Ishikawa (cell line): ENCODE data around the gene FKBP9.

Experiments used
- CEBPB ChIP-seq: IDR thresholded peaks from 2 replicates; pipeline ENCODE4 v1.6.1; 2012
- CREB1 ChIP-seq: IDR thresholded peaks from 2 replicates; pipeline ENCODE4 v1.6.1; 2012; ENCODE audit warnings: low read depth
- EGR1 ChIP-seq: IDR thresholded peaks from 2 replicates; pipeline ENCODE4 v1.6.1; 2012
- EP300 ChIP-seq: IDR thresholded peaks from 2 replicates; pipeline ENCODE4 v1.6.1; 2012; ENCODE audit warnings: borderline replicate concordance
- FOXM1 ChIP-seq: IDR thresholded peaks from 2 replicates; pipeline ENCODE4 v1.6.1; 2012; ENCODE audit warnings: low read depth, borderline replicate concordance
- NFIC ChIP-seq: IDR thresholded peaks from 2 replicates; pipeline ENCODE4 v1.6.1; 2012
- RAD21 ChIP-seq: IDR thresholded peaks from 2 replicates; pipeline ENCODE4 v1.6.1; 2012; ENCODE audit warnings: low read depth
- REST ChIP-seq: IDR thresholded peaks from 2 replicates; pipeline ENCODE4 v1.6.1; 2012; ENCODE audit warnings: low read depth, mild to moderate bottlenecking
- TAF1 ChIP-seq: IDR thresholded peaks from 2 replicates; pipeline ENCODE4 v1.6.1; 2012; ENCODE audit warnings: low read depth, mild to moderate bottlenecking
- TCF12 ChIP-seq: IDR thresholded peaks from 2 replicates; pipeline ENCODE4 v1.6.1; 2012; ENCODE audit warnings: low read depth
- TEAD4 ChIP-seq: IDR thresholded peaks from 2 replicates; pipeline ENCODE4 v1.6.1; 2012
- YY1 ChIP-seq: IDR thresholded peaks from 2 replicates; pipeline ENCODE4 v1.6.1; 2012; ENCODE audit warnings: low read depth
- ZBTB7A ChIP-seq: IDR thresholded peaks from 2 replicates; pipeline ENCODE4 v1.6.1; 2012; ENCODE audit warnings: low read depth
- TF ChIP-seq, protein P1 (sequence below): IDR thresholded peaks from 2 replicates; pipeline ENCODE4 v1.6.1; 2012
- TF ChIP-seq, protein P2 (sequence below): IDR thresholded peaks from 2 replicates; pipeline ENCODE4 v1.6.1; 2012

The FKBP9 gene

GRCh38 chr7:33044986-33045385 lies 87.7 kb downstream of the FKBP9 start:
- TF ChIP-seq CREB1 (no peak), YY1 (no peak), CEBPB (no peak), RAD21 (no peak), NFIC (no peak), ZBTB7A (no peak), REST (no peak), FOXM1 (no peak), TCF12 (no peak)

DNA sequence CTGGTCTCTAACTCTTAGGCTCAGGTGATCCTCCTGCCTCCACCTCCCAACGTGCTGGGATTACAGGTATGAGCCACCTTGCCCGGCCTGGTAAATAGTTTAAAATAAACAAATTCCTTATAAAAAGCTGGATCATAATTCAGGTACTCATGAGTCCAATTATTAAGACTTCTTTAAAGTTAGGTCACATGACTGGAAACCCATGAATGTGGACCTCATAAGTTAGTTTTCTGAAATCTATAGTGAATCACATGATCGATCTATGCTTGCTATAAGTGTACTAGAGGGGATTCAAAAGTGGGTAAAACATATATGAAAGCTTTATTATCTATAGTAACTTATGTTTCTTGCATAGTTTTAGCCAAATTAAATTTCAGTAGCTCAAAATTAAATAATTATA lies 91.0 kb downstream of the FKBP9 start:
- TF ChIP-seq CEBPB (no peak), TAF1 (no peak), EP300 (no peak), REST (no peak), FOXM1 (no peak), YY1 (no peak), EGR1 (no peak), NFIC (no peak), TEAD4 (no peak), TCF12 (no peak), RAD21 (no peak), CREB1 (no peak), ZBTB7A (no peak)
- TF ChIP-seq, protein P1, sequence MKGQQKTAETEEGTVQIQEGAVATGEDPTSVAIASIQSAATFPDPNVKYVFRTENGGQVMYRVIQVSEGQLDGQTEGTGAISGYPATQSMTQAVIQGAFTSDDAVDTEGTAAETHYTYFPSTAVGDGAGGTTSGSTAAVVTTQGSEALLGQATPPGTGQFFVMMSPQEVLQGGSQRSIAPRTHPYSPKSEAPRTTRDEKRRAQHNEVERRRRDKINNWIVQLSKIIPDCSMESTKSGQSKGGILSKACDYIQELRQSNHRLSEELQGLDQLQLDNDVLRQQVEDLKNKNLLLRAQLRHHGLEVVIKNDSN: no peak
- TF ChIP-seq, protein P2, sequence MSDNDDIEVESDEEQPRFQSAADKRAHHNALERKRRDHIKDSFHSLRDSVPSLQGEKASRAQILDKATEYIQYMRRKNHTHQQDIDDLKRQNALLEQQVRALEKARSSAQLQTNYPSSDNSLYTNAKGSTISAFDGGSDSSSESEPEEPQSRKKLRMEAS: no peak

DNA sequence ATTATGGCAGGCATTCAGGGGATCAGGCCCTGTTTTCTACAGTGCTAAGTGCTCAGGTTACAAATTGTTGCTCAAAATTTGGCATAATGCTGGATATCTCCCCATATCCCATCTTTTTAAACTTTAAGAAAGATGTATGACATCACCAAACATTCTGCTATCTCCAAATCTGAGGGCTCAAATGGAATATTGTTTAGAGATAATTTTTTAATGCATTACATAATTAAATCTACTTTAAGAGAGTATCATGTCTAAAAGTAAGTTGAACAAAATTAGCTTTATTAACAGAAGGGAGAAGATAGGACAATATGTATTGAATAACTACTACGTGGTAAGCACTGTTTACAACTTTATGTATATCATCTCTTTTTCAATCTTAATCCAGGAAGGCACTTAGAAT lies 91.5 kb downstream of the FKBP9 start:
- TF ChIP-seq, protein P2: no peak
- no peak for TF ChIP-seq EGR1
- no peak for TF ChIP-seq TEAD4
- TF ChIP-seq ZBTB7A: no peak
- TF ChIP-seq, protein P1: no peak
- TF ChIP-seq RAD21: no peak
- no peak for TF ChIP-seq NFIC
- TF ChIP-seq TAF1: no peak
- TF ChIP-seq FOXM1: no peak

DNA sequence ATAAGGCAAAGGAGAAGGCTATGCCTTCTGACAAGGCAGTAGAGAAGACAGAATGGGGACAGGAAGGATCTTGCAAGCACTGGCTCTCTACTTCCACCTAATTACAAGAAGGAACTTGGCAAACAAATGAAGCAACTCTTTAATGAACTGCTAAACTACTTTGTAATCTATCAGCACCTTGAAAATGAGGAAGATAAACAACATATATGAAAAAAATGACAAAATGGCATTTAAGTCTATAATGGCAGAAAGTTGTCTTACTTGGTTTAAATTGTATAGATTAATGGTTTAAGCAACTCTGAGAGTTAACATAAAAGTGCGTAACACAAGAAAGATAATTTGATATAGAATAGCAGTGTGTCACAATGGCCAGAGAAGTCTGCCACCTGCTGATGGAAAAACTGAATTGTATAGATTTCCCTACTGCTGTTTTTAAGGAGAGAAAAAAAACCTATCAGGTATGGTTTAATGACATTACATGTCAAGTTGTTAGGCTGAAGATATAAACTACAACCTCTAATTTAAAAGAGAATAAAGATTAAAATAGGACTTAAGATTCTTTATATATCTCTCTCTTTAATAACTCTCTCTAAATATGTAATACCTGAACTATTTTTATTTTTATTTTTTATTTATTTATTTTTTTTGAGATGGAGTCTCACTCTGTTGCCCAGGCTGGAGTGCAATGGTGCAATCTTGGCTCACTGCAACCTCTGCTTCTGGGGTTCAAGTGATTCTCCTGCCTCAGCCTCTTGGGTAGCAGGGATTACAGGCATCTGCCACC lies 93.5 kb downstream of the FKBP9 start:
- no peak for TF ChIP-seq TEAD4
- no peak for TF ChIP-seq TCF12
- peak; percentile 61 for TF ChIP-seq RAD21
- no peak for TF ChIP-seq EP300
- no peak for TF ChIP-seq TAF1
- no peak for TF ChIP-seq EGR1

DNA sequence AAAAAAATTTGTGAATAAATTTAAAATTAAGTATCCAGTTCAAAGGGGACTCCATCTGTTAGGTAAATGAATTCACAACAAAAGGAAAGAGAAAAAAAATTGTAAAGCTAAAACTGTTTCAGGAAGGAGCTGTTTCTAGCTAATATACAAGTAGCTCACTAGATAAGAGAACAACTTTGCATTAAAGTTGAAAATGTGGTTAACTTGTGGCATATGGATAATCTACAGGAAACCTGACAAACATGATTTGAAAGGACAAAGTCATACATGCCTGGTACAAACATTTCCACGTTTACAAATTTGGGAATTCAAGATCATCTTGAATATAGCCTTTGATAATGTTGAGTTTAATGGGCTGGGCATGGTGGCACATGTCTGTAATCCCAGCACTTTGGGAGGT lies 96.5 kb downstream of the FKBP9 start:
- TF ChIP-seq TEAD4 (no peak), REST (no peak), EGR1 (no peak), TCF12 (no peak), FOXM1 (no peak), RAD21 (no peak), ZBTB7A (no peak), EP300 (no peak), CEBPB (no peak), NFIC (no peak), CREB1 (no peak), TAF1 (no peak), YY1 (no peak)
- TF ChIP-seq, protein P1: no peak
- TF ChIP-seq, protein P2: no peak
